Posterior cingulate gyrus (tissue), 11 donors: ENCODE data around the gene PKIB.
"Not testable (repeated sequence)": the region's sequence is repeated elsewhere in the genome, so short reads cannot be mapped to it uniquely, and the experiment has no call there.

ENCODE experiments used
- DNase-seq, 10 donors: peaks; one replicate each; pipeline versions ENCODE4 v3.0.0 to v3.0.0-alpha.2; 2020 to 2021; ENCODE audit warnings: mixed read lengths in 3 of 10
- intact Hi-C: fragments of 100-400 bp; cut with DNase I; formaldehyde crosslinking; loops from one replicate; pipeline ENCODE4 v1.15.1; 2023

Gene PKIB

DNA sequence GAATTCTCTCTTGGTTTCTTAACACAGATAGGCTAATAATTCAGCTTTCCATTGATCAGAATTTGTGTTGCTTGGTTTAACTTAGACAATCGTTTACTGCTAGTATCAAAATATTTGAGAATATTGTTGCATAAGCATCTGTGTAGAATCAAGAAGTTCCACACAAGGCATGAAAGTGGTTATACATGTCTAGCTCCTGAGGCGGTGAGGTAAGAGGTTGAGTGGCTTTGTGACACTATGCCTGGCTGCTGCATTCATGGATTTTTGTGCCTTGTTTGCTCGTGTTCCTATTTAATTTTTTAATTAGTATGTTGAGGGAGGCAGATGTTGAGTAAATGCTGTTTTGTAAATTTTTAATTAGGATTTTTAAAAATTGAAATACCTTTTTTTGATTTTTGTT lies 10.2 kb downstream of the PKIB start:
- DNase-seq, result no peak
- intact Hi-C loops, result no loop called here

DNA sequence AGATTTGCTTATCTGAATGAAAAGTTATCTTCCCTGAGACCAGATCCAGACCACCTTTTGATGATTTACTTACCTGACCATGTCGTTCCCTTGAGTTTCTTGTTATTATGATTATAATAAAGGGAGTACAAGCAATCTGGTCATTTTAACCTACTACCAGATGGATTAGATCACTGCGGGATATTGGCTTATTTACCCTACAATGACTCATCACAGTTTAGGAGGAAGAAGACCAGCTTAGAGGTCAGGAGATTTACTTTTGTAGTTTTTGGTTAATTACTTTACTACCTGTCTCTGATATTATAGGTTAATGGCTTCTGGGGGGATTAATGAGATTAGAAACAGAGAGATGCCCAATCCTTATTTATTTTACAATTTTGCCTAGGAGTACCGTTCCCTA lies 10.7 kb downstream of the PKIB start:
- intact Hi-C loops, result no loop called here
- DNase-seq, result no peak

- intact Hi-C loops, result no loop called here
- no peak for DNase-seq
Measured at GRCh38 chr6:122621638-122622037, 11.4 kb downstream of the PKIB start.

DNA sequence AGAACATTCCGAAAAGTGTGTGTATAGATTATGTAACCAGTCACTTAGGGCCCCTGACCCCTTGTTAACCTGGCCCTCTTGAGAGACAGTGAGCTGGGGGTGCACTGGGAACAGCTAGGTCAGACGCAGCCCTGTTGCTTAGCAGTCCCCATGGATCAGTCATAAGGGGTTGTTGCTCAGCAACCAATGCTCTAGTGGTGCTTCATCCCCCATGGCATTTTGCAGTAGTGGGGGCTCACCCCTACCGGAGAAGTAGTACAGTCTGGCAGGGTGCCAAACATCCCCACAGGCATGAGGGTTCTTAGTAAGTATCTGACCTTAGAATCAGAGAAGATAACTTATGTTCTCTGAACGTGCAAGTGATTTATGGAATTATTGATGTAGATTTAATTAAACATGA lies 12.3 kb downstream of the PKIB start:
- intact Hi-C loops, result no loop called here
- DNase-seq, result peak in 1 of 10 donors; percentile 49

GRCh38 chr6:122623279-122623678 lies 13.1 kb downstream of the PKIB start:
- DNase-seq, result no peak
- intact Hi-C loops, result no loop called here

DNA sequence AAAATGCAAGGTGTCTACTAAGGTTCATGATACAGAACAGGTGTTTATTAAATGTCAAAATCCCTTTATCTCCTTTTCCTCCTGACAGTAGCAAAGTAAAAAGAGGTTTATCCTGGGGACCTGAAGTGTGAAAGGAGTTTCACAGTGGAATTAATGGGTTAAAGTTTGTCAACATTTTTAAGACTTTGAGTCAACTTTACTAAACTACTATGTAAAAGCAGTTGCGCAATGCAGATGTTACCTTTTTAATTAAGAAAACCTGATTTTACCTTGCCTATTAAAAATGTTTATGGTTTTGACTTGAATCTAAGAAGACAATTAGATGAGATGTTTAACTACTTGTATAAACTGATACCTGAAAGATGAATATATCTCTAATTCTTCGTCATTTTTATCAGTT lies 14.6 kb downstream of the PKIB start:
- intact Hi-C loops, result no loop called here
- no peak for DNase-seq

- intact Hi-C loops, result no loop called here
- DNase-seq, result no peak
Measured at GRCh38 chr6:122628714-122629113, 18.5 kb downstream of the PKIB start.

DNA sequence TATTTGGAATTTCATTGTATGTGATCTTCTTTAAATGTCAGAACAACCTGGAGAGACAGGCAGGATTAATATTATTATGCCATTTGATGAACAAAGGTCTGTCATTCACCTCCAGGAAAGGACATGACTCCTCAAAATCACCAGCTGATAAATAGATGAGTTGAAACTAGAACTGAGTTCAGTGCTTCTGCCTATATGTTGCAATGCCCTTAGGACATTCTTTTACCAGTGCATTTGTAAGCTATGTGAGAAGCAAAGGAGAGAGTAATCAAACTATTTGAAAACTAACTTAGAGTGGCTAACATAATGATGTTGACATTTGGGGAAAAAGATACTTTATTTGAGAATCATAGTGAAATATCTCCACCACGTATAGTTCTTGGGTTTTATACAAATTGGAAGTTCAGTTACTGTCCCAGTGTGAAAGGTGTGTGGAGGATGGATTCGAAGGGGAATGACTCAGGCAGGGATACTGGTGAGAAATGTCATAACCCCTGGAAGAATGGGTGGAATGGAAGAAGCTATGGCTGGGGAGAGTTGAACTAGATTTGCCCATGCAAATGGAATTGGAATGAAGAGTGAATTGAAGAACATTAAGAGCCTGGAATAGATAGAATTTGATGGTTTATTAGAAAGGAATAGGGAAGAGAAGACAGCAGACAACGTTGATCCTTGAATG lies 21.5 kb downstream of the PKIB start:
- intact Hi-C loops, result no loop called here
- DNase-seq, result no peak

GRCh38 chr6:122640366-122640765 lies 30.2 kb downstream of the PKIB start:
- intact Hi-C loops, result no loop called here
- DNase-seq, result no peak

GRCh38 chr6:122641819-122642218 lies 31.6 kb downstream of the PKIB start:
- intact Hi-C loops, result no loop called here
- no peak for DNase-seq

DNA sequence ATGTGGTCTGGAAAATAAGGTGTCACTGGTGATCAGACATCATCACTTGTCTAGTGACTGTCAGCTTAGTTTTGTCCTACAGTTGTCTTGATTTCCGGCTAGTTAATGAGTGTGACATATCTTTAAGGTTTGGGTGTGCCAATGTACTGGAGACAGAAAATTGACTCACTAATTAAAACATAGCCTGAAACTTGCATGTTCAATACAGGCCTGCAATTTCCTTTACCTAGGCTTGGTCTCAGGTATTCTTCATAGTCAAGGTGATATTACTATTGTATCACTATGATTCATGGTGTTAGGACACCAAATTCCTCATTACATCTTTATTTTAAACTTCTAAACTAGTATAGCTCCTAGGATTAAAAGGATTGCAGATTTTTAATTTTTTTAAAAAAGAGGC lies 32.4 kb downstream of the PKIB start:
- not testable (repeated sequence) for DNase-seq

DNA sequence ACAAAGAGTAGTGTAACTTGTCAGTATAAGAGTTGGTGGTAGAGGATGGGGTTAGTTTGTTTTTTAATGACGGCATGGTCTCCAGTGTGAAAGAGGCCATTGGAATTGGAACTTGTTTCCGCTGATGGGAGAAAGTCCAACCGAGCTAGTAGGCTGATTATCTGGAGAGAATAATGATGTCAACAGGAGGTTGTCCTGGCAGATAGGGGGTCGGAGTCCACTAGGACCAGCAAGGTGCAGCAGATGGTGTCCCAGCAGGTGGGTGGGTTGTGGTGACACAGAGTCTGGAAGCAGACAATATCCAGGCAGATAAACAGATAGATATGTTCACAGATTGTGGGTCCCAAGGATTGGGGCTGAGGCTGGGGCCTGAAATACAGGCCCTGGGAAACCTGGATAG lies 35.1 kb downstream of the PKIB start:
- intact Hi-C loops, result no loop called here

More for the DNA sequence above, 32.4 kb downstream of the PKIB start:
- intact Hi-C loops, result not testable (repeated sequence)

DNA sequence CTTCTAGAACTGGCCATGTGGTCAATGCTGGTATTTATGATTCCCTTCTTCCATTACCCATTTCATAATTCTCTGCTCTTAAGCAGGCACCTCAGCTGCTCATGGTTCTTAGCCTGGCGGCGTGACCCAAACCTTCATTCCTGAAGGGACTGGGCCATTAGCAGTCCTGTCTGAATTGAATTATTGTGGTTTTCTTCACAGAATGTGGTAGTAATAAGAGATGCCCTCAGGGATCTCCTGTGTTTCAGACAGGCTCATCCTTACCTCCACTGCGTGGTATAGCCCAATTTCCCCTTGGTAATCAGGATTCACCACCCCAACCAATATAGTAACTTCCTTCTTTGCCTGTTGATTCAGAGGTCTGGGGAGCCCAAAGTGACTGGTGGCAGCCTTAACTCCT lies 37.6 kb downstream of the PKIB start:
- intact Hi-C loops, result no loop called here
- no peak for DNase-seq

More for the DNA sequence above, 35.1 kb downstream of the PKIB start:
- DNase-seq, result no peak

- DNase-seq, result no peak
- intact Hi-C loops, result no loop called here
Measured at GRCh38 chr6:122648726-122649125, 38.5 kb downstream of the PKIB start.

DNA sequence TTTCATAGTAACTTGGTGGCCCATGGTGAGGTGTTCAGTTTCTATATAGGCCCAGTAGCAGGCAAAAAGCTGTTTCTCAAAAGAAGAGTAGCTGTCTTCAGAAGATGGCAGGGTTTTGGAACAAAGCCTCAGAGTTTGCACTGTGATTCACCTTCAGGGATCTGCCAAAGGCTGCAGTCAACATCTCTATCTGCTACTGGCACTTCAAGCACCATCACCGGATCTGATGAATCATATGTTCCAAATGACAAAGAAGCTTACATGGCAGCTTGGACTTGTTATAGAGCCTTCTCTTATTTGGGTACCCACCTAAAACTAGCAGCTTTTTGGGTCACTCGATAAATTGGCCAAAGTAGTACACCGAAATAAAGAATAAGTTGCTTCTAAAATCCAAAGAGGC lies 39.5 kb downstream of the PKIB start:
- intact Hi-C loops, result no loop called here
- DNase-seq, result no peak

- no peak for DNase-seq
- intact Hi-C loops, result no loop called here
Measured at GRCh38 chr6:122650403-122650802, 40.2 kb downstream of the PKIB start.

DNA sequence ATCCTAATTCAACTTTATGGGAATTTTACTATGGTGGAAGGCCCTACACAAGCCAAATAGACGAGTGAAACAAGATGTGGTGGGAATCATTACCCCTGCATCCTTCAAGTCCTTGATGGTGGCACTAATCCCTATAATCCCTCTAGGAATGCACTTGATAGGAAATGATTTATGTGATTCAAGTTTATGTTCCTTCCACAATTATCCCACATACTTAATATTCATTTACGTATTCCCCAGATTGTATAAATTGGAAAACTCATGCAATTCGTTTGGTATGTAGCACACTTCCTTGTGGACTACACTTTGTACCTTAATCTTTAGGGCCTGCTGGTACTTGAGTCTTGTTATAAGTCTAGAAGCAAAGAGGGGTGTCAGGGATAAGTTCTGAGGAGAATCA lies 40.8 kb downstream of the PKIB start:
- no peak for DNase-seq
- intact Hi-C loops, result no loop called here

GRCh38 chr6:122651604-122652003 lies 41.4 kb downstream of the PKIB start:
- DNase-seq, result no peak
- intact Hi-C loops, result no loop called here

GRCh38 chr6:122652431-122652830 lies 42.2 kb downstream of the PKIB start:
- intact Hi-C loops, result no loop called here
- no peak for DNase-seq

DNA sequence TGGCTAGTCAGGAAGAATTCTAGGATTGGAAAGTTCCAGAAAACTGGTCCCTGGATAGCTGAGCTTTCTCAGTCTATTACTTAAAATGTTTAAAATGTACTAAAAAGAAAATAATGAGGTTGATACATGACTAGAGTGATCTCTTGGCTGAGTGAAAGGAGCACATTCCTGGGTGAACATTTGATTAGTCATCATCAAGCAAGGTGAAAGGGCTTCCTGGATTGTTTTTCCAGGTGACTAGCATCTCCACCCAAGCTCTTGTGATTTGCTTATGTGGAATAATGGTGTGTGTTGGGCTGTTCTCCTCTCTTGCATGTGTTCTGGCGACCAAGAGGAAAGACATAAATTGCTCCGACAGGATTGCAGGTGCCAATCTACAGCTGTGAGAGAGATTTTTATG lies 42.9 kb downstream of the PKIB start:
- no peak for DNase-seq
- intact Hi-C loops, result no loop called here

GRCh38 chr6:122654012-122654411 lies 43.8 kb downstream of the PKIB start:
- no peak for DNase-seq
- intact Hi-C loops, result no loop called here

- DNase-seq, result no peak
- intact Hi-C loops, result no loop called here
Measured at GRCh38 chr6:122657601-122658000, 47.4 kb downstream of the PKIB start.

DNA sequence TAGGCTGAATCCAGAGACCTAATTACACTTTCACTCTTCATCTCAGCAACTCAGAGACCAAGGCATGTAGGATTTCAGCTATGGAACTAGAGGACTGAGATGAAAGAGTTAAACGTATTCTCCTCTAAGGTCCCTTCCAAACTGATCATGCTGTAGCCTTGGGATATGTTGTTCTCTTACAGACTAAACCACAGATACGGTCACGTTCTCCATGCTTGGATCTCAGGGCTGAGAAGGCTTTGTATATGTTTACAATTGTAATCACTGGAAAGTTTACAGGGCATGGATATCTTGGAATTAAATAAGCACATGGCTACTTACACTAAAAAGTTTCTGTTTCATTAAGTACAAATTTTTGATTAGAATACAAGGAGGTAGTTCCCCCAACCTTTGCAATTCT lies 50.1 kb downstream of the PKIB start:
- no peak for DNase-seq
- intact Hi-C loops, result no loop called here
